ENCODE data around the gene DYRK1A. TPM values are rescaled to one million over a fixed set of nuclear protein-coding genes. Genes with fewer than 3 reads are reported as not detected.

Gene DYRK1A
- polyA plus RNA-seq, 1 donor (not counting 4 experiments of a cell fraction or from before 2014, with no cell fraction given): 25.3 TPM

- H3K4me1 ChIP-seq (ENCODE audit: control insufficient read depth, extremely low read depth, insufficient read depth, low read length): no peaks in the 10 kb centered on the region
- H3K9ac ChIP-seq (ENCODE audit: control insufficient read depth, extremely low read depth, insufficient read depth, low read length): no peak overlapping the region
- peaks cover 2% of the 10 kb centered on the region for H3K9me1 ChIP-seq (ENCODE audit: control insufficient read depth, extremely low read depth, insufficient read depth, low read length)
- peaks cover 7% of the 10 kb centered on the region for H3K79me2 ChIP-seq (ENCODE audit: control insufficient read depth, insufficient read depth, low read length)
- no peak overlapping the region for H2AFZ ChIP-seq (ENCODE audit: control insufficient read depth, low read length)
- peaks cover 0 to 4% of the 10 kb centered on the region in 2 experiments for H3K36me3 ChIP-seq (ENCODE audit: control insufficient read depth in 2 of 2, extremely low read depth in 1 of 2, insufficient read depth in 2 of 2, low read length in 2 of 2)
- H4K20me1 ChIP-seq (ENCODE audit: control insufficient read depth, extremely low read depth, insufficient read depth, low read length): no peaks in the 10 kb centered on the region
- no peak overlapping the region for H3K27ac ChIP-seq (ENCODE audit: control insufficient read depth, insufficient read depth, low read length)
- no peaks in the 10 kb centered on the region for H3K9me3 ChIP-seq (ENCODE audit: control insufficient read depth, low read depth, low read length)
- no peaks in the 10 kb centered on the region for H3K27me3 ChIP-seq (ENCODE audit: control insufficient read depth, extremely low read depth, insufficient read depth, low read length)
- no peak overlapping the region for H3K4me3 ChIP-seq (ENCODE audit: control insufficient read depth in 2 of 3, extremely low read depth in 1 of 3, insufficient read depth in 2 of 3, low read depth in 1 of 3, low read length in 3 of 3)
- FAIRE-seq (no peak), DNase-seq (ENCODE audit: low read depth, low spot score) (no peak)
- TF ChIP-seq, protein P1, sequence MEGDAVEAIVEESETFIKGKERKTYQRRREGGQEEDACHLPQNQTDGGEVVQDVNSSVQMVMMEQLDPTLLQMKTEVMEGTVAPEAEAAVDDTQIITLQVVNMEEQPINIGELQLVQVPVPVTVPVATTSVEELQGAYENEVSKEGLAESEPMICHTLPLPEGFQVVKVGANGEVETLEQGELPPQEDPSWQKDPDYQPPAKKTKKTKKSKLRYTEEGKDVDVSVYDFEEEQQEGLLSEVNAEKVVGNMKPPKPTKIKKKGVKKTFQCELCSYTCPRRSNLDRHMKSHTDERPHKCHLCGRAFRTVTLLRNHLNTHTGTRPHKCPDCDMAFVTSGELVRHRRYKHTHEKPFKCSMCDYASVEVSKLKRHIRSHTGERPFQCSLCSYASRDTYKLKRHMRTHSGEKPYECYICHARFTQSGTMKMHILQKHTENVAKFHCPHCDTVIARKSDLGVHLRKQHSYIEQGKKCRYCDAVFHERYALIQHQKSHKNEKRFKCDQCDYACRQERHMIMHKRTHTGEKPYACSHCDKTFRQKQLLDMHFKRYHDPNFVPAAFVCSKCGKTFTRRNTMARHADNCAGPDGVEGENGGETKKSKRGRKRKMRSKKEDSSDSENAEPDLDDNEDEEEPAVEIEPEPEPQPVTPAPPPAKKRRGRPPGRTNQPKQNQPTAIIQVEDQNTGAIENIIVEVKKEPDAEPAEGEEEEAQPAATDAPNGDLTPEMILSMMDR (optimal IDR thresholded peaks at IDR 0.05 in 1 of 3, IDR thresholded peaks at IDR 0.05 in 1 of 3, conservative IDR thresholded peaks at IDR 0.05 in 1 of 3; ENCODE audit: extremely low read depth in 1 of 3, insufficient read depth in 2 of 3, low read length in 3 of 3): no peak
- TF ChIP-seq EZH2 (IDR thresholded peaks at IDR 0.05; ENCODE audit: low read length): no peak
- dilution Hi-C loops (cut with MboI; ENCODE audit: extremely low pct_ligation_motif_present, low sequenced_read_pairs): no loop called here
- no peak overlapping the region for H3K4me2 ChIP-seq (ENCODE audit: control insufficient read depth, extremely low read depth, insufficient read depth, low read depth, low read length)
Observed at GRCh38 chr21:37483776-37484175, 117.2 kb downstream of the DYRK1A start.

DNA sequence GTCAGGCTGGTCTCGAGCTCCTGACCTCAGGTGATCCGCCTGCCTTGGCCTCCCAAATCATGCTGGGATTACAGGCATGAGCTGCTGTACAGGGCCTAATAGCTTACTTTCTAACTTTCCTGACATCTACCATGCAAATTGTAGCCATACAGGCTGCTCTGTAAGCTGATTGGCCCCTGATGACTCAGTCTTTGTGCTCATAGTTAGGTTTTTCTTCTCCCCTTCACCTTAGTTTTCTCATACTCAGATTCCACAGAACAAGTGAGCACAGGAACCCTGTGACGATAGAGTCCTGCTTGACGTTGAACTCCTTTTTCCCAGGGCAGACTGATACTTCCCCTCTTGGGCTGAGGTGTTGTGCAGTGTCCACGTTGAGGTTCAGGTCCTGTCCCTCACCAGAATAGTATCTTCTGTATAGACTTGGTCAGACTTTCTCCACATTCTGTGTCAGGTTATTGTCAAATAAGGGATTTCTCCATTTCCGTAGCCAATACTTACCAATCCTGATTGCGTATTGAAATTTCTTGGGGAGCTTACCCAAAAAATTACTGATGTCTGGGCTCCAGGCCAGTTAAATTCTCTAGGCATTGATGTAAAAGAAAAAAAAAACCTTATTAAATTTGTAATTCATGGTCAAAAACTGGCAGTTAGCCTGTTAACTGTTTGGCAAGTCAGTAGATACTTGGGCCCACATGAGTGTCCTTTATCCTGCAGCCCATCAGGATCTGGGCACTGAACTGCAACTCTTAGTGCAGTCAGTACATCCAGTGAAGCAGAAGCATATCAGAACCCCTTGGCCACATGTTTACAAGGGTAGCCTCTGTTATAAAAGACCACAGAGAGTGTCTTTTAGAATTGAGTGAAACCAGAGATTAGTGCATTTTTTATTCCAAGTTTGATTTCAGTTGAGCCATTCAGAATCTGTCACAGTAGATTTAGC, 118.2 kb downstream of the DYRK1A start:
- no peak for FAIRE-seq
- Histone ChIP-seq H4K20me1 (ENCODE audit: control insufficient read depth, extremely low read depth, insufficient read depth, low read length) (no peaks in the 10 kb centered on the region), H3K4me1 (ENCODE audit: control insufficient read depth, extremely low read depth, insufficient read depth, low read length) (no peaks in the 10 kb centered on the region), H3K9me3 (ENCODE audit: control insufficient read depth, low read depth, low read length) (no peaks in the 10 kb centered on the region), H2AFZ (ENCODE audit: control insufficient read depth, low read length) (no peak overlapping the region), H3K36me3 (ENCODE audit: control insufficient read depth in 2 of 2, extremely low read depth in 1 of 2, insufficient read depth in 2 of 2, low read length in 2 of 2) (peaks cover 3 to 4% of the 10 kb centered on the region in 2 experiments), H3K79me2 (ENCODE audit: control insufficient read depth, insufficient read depth, low read length) (peaks cover 6% of the 10 kb centered on the region), H3K9me1 (ENCODE audit: control insufficient read depth, extremely low read depth, insufficient read depth, low read length) (peaks cover 2% of the 10 kb centered on the region), H3K27ac (ENCODE audit: control insufficient read depth, insufficient read depth, low read length) (no peak overlapping the region), H3K4me3 (ENCODE audit: control insufficient read depth in 2 of 3, extremely low read depth in 1 of 3, insufficient read depth in 2 of 3, low read depth in 1 of 3, low read length in 3 of 3) (no peak overlapping the region), H3K4me2 (ENCODE audit: control insufficient read depth, extremely low read depth, insufficient read depth, low read depth, low read length) (no peak overlapping the region), H3K27me3 (ENCODE audit: control insufficient read depth, extremely low read depth, insufficient read depth, low read length) (no peaks in the 10 kb centered on the region), H3K9ac (ENCODE audit: control insufficient read depth, extremely low read depth, insufficient read depth, low read length) (no peak overlapping the region)
- dilution Hi-C loops (cut with MboI; ENCODE audit: extremely low pct_ligation_motif_present, low sequenced_read_pairs): no loop called here
- DNase-seq (ENCODE audit: low read depth, low spot score): no peak
- TF ChIP-seq, protein P1 (optimal IDR thresholded peaks at IDR 0.05 in 1 of 3, IDR thresholded peaks at IDR 0.05 in 1 of 3, conservative IDR thresholded peaks at IDR 0.05 in 1 of 3; ENCODE audit: extremely low read depth in 1 of 3, insufficient read depth in 2 of 3, low read length in 3 of 3): no peak
- TF ChIP-seq EZH2 (IDR thresholded peaks at IDR 0.05; ENCODE audit: low read length): no peak
